Measurements from ENCODE around the gene UBE2H.
A peak's percentile ranks its signal among the peaks of the same experiment; 100 is the strongest.
"Not testable (repeated sequence)": the region's sequence is repeated elsewhere in the genome, so short reads cannot be mapped to it uniquely, and the experiment has no call there.

The UBE2H gene

DNA sequence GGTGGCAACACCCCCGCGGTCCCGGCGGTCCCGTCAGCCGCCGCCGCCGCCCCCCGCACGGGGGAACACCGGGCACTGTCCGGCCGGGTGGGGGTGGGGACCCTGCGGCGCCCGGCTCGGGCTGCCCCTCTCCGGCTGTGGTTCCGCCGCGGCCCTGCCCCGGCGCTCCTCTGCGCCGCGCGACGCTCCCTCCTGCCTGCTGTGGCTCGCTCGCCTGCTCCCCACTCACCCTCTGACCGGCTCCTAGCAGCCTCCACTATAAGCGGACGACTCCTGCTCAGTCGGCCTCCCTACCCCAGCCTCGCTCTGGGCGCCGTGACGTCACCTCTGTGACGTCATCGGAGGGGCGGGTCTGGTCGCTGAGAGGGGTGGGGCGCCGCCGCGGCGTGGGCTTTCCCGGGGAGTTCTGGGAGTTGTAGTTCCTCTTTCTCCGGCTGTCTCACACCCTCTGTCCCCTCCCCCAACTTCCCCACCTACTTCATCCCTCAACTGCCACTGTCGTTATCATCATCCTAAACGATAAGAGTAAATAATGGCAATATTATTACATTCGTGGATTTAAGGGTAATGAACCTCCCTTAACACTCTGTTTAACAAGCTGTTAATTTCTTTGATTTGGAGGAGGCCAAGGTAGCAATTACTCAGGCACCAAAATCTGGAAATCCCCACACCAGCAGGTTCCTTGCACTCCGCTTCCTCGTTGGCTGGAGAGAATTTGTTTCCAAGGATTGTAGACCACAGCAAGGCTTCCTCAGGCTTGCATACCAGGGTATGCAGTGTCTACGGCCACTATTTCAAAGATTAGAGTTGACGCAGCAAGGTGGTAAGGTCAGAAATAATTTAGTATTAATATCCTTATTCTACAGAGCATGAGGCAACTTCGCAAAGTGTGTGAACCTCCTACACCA lies at the start of gene UBE2H:
TSS of gene UBE2H (minus strand) at position 308 of the 908 bp plus-strand sequence. CDS start 405 bp downstream, outside the sequence.
- peak; percentile 88 for DNase-seq

DNA sequence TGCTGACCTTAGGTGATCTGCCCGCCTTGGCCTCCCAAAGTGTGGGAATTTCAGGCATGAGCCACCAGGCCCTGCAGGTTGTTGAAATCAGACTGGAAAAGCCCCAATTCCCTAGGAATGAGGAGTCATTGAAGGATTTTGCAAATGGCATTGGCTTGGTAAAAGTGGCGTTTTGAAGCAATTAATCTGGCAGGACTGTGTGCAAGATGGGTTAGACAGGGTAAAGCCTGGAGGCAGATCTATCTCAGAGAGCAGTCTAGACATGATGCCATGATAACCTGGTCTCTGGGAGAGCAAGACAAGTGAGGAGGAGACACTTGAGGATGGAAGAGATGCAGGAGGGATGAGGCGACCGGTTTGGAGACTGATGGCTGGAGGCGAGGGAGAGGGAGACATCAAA lies 45.7 kb upstream of the UBE2H start:
- no peak for DNase-seq

DNA sequence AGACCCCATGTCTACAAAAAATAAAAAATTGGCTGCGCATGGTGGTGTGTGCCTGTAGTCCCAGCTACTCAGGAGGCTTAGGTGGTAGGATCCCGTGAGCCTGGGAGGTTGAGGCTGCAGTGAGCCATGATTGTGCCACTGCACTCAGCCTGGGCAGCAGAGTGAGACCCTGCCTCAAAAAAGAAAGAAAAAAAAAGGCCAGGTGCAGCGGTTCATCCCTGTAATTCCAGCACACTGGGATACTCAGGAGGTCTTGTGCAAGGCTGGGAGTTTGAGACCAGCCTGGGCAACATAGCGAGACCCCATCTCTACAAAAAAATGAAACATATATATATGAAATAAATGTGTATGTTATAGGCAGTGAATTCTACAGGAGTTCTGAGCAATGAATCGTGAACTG lies 44.5 kb upstream of the UBE2H start:
- DNase-seq = no peak

DNA sequence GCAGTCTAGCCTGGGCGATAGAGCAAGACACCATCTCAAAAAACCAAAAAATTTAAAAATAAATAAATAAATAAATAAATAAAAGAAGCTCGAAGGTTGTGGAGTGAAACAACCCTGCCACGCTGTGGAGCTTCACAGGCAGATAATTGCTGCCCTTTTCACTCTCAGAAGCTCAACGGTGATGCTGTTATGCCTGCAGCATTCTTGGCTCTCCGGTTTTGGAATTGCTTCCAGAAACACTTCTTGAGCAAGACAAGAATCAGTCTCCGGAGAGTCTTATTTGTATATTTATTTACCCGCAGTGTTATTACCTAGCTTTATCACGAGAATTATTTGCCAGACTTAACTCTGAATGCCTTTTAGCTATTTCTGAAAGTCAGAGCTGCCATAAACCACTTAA lies 40.5 kb upstream of the UBE2H start:
- no peak for DNase-seq

DNA sequence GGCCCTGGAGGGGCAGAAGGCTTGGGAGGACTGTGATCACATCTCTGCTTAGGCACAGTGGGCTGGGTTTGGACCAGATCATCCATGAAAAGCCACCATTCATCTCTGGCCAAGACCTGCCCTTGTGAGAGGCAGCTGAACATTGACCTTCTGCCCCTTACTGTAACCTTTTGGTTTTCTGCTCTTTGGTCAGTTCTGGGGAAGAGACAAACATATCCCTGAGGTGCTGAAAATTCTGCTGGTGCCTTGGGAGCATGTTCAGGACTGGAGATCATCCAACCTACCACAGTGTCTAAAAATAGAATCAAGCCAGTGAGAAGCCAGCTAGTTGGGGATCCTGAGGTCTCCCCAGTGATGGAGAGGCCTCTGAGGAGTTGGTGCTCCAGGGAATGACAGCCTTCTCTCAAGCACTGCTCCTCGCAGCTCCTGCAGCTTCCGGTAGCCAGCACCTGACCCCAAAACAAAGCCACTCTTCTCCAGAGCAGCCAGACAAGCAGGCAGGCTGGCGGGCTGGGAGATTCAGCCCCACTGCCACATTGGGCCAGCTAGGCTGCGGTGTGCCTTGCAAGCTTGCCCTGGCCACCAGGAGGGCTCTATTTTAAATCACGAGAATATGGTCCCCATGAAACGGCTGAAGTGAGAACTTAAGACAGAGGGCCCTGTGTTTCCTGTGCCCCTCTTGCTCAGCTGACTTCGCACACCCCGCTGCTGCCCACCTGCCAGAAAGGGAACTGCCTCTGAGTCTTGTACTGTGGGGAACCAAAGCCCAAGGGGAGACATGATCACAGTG lies 37.8 kb upstream of the UBE2H start:
- DNase-seq = no peak

DNA sequence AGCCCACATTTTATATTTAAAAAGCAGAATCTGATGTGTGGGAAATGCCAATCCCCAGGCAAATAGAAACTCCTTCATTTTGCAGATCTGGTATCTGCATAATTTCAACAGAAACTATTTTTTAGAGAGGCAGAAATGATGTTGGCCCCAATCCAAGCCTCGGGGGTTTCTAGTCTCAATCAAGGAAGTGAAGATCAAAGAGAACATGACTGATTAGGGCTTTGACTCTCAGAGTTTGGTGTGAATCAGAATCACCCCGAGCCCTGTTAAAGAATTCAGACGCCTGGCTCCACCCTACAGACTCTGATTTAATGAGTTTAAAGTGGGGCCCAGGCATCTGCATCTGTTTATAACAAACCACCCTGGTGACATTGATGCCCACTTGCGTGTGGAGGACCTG lies 36.7 kb upstream of the UBE2H start:
- DNase-seq = no peak

DNA sequence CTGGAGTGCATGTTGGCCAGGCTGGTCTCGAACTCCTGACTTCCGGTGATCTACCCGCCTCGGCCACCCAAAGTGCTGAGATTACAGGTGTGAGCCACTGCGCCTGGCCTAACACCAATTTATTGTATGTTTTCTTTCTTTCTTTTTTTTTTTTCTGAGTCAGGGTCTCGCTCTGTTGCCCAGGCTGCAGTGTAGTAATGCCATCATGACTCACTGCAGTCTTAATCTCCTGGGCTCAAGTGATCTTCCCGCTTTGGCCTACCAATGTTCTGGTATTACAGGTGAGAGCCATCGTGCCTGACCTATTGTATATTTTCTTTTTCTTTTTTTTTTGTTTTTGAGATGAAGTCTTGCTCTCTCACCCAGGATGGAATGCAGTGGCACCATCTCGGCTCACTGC lies 33.8 kb upstream of the UBE2H start:
- no peak for DNase-seq

DNA sequence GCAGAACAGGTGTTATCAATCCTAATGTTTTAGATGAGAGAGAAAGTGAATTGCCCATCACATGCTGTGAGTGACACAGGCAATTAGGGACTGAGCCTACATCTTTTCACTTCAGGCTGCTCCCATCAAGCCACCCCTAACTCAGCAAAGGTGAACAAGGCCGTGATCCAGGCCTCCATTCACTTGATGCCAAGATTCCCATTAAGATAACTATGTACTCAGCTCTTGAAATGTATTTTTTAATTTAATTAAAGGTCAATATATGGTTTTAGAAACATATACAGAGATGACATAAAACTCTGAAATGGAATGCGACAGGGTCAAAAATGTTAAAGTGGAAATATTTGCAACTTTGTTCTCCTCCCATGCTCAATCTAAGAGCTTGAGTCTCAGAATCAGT lies 27.9 kb upstream of the UBE2H start:
- DNase-seq = no peak

DNA sequence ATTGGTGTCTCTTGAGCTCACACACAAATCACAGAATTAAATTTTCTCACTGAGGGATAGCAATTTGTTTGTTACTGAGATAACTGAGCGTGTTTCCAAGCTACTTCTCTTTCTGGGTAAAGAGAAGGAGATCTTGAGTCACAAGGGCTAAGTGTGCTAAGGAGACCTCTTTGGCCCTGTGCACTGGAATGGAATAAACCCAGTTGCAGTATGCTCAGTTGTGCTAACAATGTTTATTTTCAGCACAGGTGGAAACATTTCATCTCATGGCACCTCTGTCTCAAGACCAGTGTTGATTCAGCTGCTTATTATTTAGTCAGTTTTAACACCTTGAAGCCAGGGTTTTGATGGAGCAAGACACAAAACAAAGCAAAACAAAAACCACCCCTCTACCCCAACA lies 22.5 kb upstream of the UBE2H start:
- DNase-seq = no peak

DNA sequence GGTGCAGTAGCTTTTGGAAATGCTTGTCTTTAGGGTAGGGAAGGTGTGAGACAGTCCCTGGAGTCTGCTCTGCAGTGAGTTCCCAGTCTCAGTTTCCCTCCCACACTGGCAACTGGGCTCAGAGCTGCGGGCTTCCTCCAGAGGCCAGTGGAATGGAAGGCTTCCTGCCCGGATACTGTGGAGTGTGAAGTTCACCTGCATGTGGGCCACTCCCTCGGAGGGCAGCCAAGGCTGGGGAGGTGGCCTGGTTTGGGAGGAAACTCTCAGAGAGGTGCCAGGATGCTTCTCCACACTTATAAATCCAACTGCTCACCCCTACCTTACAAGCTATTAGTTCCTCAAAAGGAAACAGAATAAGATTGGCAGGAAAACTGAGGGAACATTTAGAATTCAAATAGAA lies 18.1 kb upstream of the UBE2H start:
- DNase-seq = no peak

DNA sequence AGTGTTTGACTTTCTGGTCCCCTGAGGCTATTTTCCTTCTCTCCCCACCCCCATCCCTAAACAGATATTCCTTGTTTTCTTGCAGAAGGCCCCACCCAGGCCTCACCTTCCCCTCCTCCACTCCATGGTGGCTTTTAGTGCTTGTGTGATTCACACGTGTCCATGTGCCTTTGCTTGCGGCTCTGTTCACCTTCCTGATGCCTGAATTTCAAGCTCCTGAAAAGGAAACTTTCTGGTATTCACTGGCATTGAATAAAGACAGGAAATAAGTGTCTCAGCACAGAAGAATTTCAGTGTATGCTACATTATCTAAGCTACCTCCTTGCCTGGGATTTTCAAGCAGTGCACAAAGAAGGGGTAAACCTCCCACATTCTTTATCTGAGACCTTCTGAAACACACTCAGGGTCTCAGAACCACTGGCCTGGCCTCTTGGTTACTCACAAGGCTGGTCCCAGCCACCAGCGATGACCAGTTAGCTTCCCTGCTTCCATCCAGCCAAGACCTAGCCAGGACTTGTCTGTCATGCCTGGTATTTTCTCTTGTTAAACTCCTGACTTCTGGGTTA lies 17.2 kb upstream of the UBE2H start:
- no peak for DNase-seq

DNA sequence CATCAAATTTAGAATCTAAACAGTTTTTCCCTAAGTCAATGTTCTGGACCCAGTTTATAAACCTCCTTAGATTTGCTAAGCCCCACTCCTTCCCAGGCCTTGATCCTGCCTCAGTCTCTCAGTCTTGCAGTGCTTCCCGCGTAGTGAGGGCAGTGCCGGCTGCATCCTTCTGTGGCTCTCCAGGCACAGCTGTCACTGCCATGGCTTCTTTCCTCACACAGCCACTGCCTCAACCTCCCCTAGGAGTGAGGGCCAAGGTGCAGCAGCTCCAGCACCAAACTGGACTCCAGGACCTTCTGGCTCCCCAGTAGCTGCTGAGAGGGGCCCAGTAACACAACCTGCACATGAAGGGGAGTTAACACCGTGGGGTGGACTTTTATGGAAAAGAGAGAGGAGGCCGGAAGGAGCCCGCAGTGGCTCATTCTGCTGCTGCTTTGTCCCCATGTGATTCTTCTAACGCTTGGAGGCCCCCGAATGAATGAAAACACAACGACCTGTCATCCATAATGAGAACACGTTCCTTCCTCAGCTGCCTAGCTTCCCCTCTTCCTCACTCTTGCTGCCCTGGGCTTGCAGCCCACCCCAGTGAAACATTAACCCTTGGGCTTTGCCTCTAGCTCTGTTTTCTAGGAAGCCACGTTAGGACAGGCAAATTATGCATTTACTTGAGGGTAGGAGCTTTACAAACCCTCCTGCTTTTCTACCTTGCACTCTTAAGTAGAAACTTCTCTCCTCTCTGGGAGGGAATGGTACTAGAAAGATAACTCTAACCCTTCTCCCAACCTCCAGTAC lies 16.0 kb upstream of the UBE2H start:
- no peak for DNase-seq

DNA sequence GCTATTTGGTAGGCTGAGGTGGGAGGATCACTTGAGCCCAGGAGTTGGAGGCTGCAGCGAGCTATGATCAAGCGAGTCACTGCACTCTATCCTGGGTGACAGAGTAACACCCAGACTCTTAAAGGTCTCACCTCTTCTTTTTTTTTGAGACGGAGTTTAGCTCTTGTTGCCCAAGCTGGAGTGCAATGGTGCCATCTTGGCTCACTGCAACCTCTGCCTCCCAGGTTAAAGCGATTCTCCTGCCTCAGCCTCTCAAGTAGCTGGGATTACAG lies 7.4 kb upstream of the UBE2H start:
- DNase-seq = not testable (repeated sequence)

DNA sequence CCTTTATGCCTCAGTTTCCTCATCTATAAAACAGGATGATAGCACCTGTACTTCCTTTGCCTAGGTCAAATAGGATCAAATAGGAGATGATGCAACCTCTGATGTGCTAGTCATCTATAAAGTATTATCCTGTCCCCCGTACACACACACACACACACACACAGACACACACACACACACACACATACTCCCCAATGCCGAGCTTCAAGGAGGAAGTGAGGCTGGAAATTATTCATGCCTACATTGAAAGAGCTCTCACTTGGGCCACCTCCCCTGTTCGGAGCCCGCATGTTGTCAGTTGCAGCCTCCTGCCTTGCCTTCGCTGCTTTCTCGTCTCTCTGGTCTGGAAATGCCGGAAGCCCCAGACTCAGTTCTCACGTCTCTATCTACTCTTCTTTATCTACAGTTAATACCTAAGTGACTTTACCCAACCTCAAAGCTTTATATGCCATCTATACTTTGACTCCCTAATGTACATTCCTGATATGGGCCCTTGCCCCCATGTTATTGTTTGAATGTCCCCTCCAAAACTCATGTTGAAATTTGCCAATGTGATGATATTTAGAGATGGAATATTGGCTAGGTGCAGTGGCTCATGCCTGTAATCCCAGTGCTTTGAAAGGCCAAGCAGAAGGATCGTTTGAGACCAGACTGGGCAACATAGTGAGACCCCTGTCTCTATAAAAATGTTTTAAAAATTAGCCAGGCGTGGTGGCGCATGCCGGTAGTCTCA lies 6.9 kb upstream of the UBE2H start:
- DNase-seq = no peak

DNA sequence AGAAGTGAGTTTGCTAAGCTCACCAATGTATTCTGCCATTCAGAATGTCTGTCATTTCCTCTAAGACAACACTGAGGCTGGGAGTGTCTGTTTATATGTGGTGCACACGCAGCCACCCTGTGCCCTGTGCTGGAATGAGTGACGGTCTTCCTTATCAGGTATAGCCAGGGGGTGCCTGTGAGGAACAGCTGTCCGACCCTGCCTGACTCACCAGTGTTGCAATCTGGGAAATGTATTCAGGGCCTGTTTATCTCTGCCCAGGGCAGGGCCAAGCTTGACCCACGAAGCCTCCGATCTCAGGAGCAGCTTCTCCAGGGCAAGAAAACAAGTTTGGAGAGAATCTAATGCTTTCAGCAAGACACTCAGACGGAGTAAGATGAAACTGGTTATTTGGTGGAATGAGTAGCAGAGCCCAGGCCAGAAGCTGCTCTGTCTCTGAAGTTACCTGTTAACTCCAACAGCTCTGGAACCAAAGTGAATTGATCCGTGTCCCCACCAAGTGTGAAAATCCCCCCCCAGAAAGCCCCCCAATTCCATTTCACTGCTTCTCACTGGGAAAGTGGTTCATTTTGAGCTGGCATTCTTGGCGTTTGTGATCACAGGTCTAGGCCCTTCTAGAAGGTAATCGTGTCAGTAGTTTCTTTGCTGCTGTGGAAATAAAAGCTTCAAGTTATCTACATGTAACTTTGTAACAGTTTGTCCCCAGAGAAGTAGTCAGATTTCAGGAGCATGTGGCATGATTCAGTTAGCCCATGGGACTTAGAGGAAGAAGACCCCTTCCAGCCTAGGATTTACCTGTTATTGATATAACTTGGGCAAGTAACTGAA lies 6.1 kb upstream of the UBE2H start:
- DNase-seq = no peak

DNA sequence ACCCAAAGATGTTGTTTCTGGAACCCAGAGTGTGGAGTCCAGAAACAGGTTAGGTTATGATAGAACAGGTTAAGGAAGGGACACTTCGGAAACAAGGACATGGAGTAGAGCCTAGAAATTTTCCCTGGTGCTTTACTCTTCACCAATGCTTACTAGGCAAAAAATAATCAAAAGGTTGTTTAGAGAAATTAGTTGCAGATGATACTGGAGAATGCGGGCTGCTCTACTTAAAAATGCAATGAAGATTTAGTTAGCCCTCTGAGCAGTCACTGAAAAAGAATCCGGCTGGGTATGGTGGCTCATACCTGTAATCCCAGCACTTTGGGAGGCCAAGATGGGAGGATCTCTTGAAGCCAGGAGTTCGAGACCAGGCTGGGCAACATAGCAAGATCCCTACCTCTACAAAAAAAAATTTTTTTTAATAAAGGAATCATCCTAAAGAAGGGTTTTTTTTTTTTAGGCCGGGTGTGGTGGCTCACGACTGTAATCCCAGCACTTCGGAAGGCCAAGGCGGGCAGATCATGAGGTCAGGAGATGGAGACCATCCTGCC lies 3.3 kb upstream of the UBE2H start:
- no peak for DNase-seq

DNA sequence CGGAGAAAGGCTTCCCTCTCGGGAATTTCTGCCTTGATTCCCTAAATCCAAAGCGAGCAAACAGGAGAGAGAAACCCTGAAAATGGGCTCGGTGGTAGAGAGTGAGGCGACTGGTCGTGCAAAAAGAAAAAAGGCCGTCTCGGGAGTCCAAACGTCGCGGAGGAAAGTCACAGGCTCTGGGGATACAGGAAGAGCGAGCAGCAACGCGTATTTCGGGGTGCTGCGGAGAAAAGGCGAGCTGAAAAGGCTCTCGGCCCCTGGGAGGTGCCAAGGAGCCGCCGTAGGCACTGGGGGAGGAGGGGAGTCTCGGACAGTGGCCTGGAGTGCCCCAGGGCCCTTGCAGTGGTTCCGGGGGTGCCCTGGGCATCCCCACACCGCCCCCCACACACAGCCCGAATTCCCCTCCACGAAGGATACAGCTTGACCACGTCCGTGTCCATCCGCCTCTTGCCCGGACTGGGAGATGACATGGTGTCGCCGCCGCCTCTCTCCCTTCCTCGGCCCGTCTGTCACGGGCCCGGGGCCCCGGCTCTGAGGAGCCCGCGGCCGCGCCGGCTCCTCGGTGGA lies 591 bp downstream of the UBE2H start:
- peak; percentile 11 for DNase-seq

DNA sequence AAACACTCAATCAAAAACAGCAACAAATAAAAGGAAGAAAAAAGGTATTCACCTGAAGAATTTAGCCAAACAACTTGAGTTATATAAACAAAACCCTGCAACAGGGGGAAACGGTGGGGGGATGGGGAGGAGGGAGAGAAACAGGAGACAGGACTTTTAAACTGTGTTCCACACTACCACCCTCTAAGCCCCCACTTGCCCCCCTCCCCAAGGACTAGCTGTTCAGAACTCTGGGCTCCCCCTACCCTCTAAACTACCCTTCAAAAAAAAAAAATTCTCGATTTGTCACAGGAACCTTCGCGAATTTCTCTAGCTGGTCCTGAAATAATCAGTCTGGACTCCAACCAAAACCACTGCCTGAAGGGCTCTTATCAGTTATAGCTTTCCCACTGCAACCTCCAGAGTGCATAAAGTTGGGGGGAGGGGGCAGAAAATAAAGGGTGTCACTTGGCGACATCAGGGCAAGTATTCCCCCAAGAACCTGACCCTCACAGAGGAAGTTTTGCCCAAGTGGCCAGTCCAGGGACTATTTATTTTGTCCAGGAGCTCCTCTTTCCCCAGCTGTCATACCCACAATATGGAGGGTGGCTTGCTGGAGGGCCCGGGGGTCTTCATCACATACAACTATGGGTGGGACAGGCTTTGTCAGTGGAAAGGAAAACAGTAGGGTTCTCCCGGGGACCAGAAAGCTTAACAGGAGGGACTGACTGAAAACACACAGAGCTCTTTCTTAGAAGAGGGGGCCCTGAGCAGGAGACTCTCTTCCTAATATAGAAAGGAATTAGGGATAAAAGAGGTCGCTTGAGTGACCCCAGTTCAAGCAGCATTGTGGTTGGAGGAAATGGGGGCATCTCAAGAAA lies 1.3 kb downstream of the UBE2H start:
- DNase-seq = no peak

DNA sequence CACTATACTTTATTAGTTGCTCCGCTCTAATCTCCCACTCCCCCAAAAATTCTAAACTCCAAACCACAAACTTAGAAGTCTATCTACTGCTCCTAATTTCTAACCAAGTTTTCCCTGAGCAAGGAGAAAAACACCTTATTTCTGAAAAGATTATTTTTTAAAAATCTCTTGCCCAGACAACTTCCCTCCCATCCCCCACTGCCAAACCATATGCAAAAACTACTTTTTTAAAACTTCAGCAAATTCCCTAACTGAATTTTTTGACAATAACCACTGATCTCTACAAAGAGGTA lies 1.9 kb downstream of the UBE2H start:
- no peak for DNase-seq
